HG03103 (cell line): ENCODE measurements around the gene TMEM9B.
"Not testable (repeated sequence)": the region's sequence is repeated elsewhere in the genome, so short reads cannot be mapped to it uniquely, and the experiment has no call there.

Source experiments
- ATAC-seq: cut with Tn5 transposase; IDR thresholded peaks from one replicate; pipeline ENCODE4 v1.9.1; 2021; ENCODE audit warnings: low read depth; ENCODE audit not compliant: unreplicated experiment

Gene TMEM9B

DNA sequence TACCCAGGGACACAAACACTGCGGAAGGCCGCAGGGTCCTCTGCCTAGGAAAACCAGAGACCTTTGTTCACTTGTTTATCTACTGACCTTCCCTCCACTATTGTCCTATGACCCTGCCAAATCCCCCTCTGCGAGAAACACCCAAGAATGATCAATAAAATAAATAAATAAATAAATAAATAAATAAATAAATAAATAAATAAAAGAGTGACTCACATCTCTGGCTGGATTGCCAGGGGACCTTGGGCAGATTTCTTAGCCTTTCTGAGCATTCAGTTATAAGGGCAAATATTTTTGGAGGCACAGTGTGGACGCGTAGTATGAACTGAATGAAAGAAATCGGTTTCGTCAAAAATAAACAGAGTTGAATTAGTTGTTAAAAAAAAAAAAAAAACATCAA, 15.1 kb upstream of the TMEM9B start:
- not testable (repeated sequence) for ATAC-seq

DNA sequence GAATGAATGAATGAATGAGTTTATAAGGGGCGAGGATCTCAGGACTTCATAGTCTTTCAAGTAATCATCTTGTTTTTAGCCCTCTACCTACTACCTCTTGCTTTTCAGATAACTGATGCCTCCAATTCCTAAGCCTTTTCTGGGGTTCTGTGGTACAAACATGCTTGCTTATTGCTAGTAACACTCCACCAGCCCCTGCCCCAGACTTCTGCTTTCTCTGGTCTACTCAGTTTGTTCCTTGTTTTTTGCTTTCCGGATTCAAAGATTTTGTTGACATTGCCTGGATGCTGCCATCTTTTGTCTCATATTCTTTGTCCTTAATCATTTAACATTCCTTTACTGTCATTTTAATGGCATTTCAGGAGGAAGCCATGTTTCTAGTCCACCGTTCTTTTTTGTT, 8.9 kb upstream of the TMEM9B start:
- no peak for ATAC-seq

DNA sequence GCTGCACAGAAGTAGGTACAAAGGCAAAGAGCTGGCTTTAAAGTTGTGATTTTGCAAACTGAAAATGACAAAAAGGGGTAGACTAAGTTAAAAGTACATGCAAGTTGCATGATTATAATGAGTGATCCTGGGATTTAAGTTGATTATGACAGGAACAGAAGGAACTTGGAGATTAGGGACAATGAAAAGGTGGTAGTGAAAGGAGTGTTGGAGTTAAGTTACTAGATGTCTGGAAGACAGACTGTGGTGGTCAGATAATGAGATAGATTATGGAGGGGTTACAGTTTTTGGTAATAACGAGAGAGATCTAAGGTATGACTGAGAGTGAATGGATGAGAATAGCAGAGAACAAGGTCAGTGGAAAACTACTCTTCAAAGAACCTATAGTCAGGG, 7.7 kb upstream of the TMEM9B start:
- ATAC-seq = no peak

DNA sequence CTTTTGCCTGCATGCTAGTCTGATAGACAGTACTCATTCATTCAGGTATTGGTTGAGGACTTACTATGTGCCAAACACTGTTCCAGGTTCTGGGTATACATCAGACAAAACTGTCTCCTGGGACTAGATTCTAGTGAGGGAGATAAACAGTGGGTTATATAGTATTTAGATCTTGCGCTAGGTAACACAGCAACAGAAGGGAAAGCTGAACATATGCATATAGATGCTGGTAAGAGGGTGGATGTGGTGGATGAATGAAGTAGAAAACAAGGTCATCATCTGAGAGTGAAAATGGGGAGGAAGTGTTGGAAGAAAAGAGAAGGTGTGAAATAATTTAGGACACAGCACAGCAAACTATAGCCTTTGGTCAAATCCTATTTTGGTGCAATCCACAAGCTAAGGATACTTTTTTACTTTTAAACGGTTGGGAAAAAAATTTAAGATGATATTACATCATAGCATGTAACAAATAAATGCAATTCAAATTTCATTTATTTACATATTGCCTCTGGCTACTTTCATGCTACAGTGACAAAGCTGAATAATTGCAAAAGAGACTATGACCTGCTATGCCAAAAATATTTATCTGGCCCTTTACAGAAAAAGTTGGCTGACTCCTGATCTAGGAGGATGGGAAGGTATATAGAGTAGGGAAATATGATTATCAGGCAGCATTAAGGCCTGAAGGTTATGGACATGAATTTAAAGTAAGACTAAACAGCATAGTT, 7.1 kb upstream of the TMEM9B start:
- no peak for ATAC-seq

DNA sequence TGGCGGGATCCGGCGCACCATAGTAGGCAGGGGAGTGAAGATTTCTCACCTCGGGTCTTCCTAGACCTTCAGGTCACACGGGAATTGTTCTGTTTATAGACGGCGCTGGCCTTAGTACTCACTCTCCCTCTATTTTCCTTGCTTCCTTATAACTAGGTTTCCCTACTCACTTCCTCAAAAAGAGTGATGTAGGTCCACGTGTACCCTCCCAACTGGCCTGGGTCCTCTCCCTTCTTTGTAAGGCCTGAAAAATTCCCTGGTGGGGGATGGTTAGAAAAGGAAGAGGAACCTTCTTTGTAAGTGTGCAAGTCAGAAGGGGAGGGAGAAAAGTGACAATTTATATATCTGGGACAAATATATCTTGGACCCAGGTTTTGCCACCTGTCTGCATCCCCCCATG, 2.9 kb upstream of the TMEM9B start:
- no peak for ATAC-seq

DNA sequence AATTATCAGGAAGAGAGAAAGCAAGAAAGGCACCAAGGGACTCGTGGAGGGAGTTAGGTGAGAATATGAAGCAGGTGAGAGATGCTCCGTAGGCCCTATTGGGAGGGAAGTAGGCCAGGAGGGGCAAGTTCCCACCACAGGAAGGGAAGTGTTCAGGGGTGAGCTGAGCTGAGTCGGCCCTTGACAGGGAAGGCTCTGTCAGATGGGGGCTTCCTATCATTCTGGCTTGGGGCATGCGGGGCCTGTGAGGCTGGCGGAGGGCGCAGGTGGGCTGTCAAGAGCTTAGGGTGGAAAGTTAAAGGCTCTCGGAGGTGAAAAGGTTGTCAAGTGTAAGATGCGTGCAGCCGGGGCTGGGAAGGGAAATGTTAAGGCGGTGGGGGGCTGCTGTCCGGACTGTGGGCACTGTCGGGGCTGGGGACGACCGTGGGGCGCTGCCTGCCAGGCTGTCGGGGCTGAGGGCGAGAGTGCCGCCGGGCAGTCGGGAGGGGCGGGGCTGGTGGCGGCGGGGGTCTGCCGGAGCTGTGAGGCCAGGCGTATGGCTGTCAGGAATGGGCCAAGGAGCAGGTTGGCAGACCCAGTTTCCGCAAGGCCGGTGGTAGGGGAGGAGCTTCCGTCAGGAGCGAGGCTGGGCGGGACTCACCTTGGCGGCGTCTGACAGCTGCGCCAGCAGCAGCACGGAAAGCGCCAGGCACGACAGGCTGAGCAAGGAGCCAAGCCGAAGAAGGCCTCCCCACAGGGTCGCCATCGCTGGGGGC, 496 bp downstream of the TMEM9B start:
- ATAC-seq = peak; percentile 47

DNA sequence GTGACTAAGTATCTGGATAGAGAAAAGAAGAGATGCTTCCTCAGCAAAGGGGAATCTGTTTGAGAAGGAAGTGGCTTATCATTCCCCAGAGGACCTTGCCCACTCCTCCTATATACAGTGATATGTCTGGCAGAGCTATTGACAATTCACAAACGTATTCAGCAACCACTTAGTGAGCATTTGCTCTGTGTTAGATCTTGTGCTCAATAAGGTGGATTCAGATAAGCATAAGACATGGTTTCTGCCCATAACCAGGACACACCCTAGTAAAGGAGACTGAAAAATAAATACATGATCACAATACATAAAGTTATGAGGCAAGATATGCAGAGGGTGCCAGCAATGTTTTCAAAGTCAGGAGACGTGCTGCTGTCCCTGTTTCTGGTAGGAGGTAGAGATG, 1.4 kb downstream of the TMEM9B start:
- no peak for ATAC-seq

DNA sequence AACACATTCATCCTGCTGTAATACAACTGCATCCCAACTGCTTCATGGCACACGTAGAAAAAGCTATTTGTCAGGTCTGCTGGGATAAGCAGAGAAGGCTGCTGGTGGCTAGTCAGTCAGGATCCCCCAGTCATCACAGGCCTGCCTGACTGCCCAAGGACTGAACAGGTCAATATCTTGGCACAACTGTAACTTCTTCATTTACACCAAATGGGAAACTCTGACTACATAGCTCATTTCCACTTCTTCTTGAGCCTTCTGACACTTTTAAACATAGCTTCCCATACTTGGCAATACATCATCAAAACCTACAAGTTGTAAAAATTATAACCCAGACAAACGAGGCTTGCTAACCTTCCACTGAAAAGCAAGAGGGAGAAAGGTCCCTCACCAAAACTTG, 2.8 kb downstream of the TMEM9B start:
- ATAC-seq = no peak

DNA sequence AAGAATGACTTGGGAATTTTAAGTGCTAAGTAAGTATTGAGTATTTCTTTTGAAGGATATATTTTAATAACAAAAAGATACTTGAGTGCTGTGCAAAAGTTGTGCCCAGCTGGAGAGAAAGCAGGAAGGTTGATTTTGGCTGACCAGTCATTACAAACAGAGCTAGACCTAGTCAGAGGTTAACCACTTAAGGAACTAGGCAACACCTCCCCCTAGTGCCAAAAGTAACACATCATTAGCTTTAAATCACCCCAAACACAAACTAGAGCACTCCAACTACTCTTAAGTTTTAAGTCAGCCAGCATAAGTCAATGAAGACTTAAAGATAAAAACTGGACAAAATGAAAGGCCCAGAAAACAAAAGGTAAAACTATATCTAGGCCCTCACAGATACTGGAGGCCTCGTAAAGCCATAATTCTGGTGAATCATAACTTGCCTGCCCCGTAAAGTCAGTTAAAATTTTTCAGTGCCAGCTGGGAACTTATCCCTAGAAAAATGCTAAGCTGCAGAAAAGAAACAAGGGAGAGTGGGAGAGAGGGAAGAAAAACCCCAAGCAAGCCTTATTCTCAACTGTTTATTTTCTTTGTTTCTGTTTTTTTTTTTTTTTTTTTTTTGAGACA, 4.6 kb downstream of the TMEM9B start:
- ATAC-seq = no peak

DNA sequence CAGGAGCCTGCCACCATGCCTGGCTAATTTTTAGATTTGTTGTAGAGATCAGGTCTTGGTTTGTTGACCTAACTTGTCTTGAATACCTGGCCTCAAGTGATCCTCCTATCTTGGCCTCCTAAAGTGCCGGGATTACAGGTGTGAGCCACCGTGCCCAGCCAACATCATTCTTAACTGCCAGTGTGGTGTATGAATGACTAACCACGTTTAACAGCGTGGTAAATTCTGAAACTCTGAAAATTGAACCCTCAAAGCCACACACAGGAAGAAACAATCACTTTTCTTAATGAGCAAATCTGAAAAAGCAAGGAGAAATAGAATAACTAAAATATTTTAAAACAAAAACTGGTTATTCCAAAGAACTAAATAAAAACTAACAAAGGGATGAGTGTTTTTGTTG, 7.4 kb downstream of the TMEM9B start:
- no peak for ATAC-seq

DNA sequence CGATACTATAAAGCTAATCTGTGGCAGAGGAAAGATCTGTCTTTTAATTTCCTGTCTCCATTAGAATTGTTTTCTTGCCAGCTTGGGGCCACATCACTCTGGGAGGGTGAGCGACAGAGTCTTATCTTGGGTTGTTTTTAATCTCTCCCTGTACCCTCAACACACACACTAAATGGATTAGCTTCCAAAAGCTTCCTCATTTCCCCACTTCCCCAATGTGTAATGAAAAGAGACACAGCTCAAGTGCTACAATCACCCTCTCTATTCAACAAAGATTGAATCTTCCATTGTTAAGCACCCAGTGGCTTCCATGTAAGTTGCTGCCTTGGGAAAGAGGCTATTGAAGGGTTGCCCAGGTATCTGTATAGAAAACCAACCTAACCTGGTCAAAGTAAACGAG, 15.4 kb downstream of the TMEM9B start:
- ATAC-seq = no peak

DNA sequence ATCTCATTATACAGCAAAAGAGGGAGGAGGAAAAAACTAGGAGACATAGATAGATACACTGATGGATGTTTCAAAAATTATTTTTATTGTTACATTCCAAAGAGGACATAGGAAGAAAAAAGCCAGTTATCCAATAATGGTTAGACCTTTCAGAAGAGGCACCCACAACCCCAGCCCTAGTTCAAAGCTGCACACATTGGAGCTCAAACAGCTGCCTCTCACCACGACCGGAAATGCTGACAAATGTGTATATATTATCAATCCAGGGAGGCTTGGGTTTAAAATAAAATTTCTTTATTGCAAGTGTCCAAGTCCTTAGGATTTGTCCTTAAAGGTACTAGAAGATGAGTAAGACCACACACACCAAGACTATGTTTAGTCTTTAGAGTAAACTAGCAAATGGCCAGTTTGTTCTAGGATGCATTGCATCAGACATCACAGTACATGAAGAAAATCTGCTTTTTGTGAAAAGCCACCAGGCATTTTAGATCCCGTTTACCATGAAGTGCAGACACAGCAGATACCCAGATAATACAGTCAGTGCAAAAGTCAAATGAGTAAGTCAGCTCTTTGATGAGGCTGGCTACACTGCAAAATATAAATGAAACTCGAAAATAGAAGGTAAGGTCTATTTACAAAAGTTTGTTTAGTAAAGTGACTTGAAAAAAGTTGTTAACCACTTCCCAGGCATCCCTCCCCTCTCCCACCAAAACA, 16.9 kb downstream of the TMEM9B start:
- no peak for ATAC-seq

DNA sequence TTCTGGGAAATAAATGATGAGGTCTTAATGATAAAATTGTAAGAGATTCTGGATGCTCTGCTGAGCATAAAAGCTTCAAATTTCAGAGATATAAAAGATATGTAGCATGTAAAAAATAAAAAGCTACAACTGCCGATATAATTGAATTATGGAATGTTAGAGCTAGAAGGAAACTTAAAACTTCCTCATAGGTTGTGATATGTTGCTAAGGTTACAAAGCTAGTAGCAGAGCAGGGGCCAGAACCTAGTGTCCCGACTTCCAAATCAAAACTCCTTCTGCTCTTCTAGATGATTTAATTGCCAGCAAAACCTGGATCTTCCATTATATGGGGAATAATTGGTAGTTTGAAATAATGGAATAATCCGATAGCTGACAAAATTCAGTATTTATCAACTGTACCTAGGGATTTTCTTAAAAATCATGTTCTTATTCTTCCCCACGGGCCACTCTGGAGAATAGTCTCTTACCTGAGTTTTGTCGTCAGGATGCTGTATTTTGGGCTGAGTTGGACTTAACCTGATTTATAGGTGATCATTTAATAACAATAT, 21.6 kb downstream of the TMEM9B start, which contains the start of gene ASCL3:
Gene ASCL3 (minus strand): TSS at position 499 of the 549 bp plus-strand sequence. CDS start 4,855 bp downstream, outside the sequence.
- no peak for ATAC-seq

DNA sequence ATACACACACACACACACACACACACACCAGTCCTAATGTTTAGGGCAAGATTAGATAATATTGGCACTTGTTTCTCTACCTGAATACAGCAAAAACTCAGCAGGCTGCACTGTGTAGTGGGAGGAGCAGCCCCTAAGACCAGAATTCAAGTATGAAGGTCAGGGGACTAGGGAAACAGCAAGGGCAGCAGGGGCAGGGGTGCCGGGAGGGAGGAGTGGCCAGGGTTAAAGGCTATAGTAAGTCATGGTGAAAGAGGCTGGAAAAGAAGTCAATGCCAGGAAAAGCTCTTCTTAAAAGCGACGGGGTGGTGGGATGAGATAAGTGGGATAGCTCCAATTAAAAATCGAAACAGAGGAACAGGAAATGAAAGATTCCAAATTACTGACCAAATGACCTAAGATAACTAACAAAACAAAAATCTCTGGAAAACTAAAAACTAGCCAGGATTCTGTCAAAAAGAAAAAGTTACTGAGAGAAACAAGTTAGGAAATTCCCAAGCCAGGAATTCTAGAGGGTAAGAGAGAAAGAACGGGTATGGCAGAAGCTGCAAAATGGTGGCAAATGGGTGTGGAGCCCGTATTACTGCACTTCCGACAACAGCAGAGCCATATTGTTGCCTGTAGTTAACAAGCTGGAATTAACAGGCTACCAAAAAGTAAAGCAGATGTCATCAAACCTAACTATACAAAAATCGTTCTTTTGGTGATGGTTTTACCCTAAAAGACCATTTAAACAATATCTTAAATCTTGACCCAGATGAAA, 22.7 kb downstream of the TMEM9B start:
- ATAC-seq = no peak

DNA sequence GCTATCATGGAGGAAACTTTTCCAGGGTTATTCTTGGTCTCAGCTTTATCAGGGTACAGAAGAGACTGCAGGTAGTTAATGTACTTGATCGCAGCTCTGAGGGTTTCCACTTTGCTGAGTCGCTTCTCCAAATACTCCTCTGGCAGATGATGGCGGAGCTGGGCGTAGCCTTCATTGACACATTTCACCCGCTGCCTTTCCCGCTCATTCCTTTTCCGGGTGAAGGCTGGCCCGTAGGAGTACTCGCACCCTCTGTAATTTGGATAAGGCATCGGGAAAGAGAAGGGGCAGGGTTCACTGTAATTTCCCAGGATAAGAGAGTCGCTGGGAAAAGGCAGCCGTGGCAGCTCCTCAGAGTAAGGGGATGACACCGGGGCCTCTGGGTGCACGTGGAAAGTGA, 26.6 kb downstream of the TMEM9B start:
- ATAC-seq = no peak

DNA sequence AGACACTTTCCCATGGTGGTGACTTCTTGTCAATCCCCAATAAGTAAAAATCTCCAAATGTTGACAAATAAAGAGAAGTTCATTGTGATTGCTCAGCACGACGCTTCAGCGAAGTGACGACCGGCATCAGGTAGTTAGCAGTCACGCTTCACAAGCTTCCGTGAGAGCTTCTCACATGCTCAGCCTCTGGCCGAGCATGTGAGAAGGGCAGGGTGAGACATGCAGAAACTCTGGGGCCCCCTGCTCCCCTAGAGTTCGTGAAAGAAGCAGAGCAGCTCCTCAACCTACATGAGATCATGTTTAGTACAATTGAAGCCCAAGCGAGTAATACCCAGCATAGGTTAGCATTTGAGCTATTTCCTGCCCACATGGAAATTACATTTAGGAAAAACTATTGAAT, 27.1 kb downstream of the TMEM9B start:
- no peak for ATAC-seq

DNA sequence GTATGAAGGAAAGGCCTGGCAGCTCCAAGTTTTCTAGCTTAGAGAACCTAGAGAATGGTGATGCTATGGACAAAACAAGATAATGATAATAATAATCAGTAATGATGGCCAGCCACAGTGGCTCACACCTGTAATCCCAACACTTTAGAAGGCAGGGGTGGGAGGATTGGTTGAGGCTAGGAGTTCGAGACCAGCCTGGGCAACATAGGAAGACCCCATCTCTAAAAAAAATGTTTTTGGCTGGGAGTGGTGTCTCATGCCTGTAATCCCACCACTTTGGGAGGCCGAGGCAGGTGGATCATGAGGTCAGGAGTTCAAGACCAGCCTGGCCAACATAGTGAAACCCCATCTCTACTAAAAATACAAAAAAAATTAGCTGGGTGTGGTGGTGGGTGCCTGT, 28.5 kb downstream of the TMEM9B start:
- not testable (repeated sequence) for ATAC-seq

DNA sequence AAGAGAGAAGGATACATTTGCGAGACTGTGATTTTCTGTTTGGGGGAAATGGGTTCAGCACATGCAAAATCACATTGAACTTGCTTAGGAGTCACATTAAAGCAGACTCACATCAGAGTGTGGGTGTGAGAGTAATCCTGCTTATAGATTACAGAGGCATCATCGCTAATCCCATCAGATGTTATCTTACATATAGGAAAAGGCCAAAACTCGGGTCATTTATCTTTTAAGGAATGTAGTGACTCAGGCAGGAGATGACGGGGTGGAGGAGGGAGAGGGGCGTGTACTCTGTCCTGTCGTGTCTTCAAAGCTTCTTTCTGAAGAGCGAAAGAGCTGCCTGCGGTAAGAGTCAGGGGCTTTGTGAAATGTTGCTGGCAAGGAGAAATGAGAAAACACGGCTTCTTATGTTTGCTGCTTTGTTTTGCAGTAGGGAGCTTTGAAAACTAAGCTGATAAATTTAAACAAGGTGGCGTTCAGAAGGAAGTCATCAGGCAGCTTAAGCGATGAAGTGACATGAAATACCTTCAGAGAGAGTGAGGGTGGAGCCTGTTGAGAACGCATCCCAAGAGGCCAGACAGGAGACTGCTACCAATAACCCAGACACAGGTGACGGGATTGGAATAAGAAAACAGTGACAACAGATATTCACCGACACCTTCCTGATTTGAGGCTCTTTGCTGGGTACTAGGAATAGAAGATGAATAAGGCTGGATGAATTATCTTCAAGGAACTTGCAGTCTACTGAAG, 29.3 kb downstream of the TMEM9B start:
- ATAC-seq = no peak

DNA sequence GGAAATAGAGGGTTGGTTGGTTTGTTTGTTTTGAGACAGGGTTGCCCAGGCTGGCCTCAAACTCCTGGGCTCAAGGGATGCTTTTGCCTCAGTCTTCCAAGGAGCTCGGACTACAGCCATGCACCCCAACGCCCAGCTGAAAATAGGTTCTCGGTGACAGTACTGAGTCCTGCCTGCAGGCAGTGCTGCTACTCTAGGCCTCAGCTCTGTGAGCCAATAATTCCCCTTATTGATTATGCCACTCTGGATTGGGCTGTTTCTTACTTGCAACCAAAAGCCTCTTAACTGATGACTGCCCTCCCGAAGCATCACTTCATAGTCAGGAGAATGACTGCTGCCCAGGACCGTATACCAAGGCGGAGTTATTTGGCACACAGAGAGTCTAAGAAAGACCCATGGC, 30.3 kb downstream of the TMEM9B start:
- no peak for ATAC-seq
